Measurements from ENCODE around the gene TRAPPC4.
"Not testable (repeated sequence)": the region's sequence is repeated elsewhere in the genome, so short reads cannot be mapped to it uniquely, and the experiment has no call there.

TRAPPC4 gene

GRCh38 chr11:119030329-119031047 is 11.9 kb downstream of the TRAPPC4 start, which contains the start of gene SLC37A4:
SLC37A4 (minus strand) TSS chr11:119030877.
- DNase-seq (ENCODE audit: low read depth in 3 of 3, low spot score in 1 of 3), result peak; percentile 97 to 100 (median 99)

GRCh38 chr11:119031912-119032280 is 13.3 kb downstream of the TRAPPC4 start:
- DNase-seq (ENCODE audit: low read depth in 3 of 3, low spot score in 1 of 3), result no peak

GRCh38 chr11:119033421-119033820 is 14.9 kb downstream of the TRAPPC4 start:
- not testable (repeated sequence) for DNase-seq (ENCODE audit: low read depth in 3 of 3, low spot score in 1 of 3)

GRCh38 chr11:119034813-119035212 is 16.2 kb downstream of the TRAPPC4 start:
- DNase-seq (ENCODE audit: low read depth in 3 of 3, low spot score in 1 of 3), result no peak

GRCh38 chr11:119038884-119039283 is 20.3 kb downstream of the TRAPPC4 start:
- no peak for DNase-seq (ENCODE audit: low read depth in 3 of 3, low spot score in 1 of 3)

GRCh38 chr11:119039471-119039870 is 20.9 kb downstream of the TRAPPC4 start:
- DNase-seq (ENCODE audit: low read depth in 3 of 3, low spot score in 1 of 3), result not testable (repeated sequence)

GRCh38 chr11:119041821-119042514 is 23.4 kb downstream of the TRAPPC4 start:
- no peak for DNase-seq (ENCODE audit: low read depth in 3 of 3, low spot score in 1 of 3)

GRCh38 chr11:119042927-119043326 is 24.4 kb downstream of the TRAPPC4 start:
- no peak for DNase-seq (ENCODE audit: low read depth in 3 of 3, low spot score in 1 of 3)

- DNase-seq (ENCODE audit: low read depth in 3 of 3, low spot score in 1 of 3), result no peak
Observed at GRCh38 chr11:119044708-119045107, 26.1 kb downstream of the TRAPPC4 start.

- no peak for DNase-seq (ENCODE audit: low read depth in 3 of 3, low spot score in 1 of 3)
Observed at GRCh38 chr11:119046489-119046888, 27.9 kb downstream of the TRAPPC4 start.

- no peak for DNase-seq (ENCODE audit: low read depth in 3 of 3, low spot score in 1 of 3)
Observed at GRCh38 chr11:119047205-119047604, 28.6 kb downstream of the TRAPPC4 start.

GRCh38 chr11:119048644-119049043 is 30.1 kb downstream of the TRAPPC4 start:
- DNase-seq (ENCODE audit: low read depth in 3 of 3, low spot score in 1 of 3), result no peak

GRCh38 chr11:119049081-119049480 is 30.5 kb downstream of the TRAPPC4 start:
- DNase-seq (ENCODE audit: low read depth in 3 of 3, low spot score in 1 of 3), result no peak

- DNase-seq (ENCODE audit: low read depth in 3 of 3, low spot score in 1 of 3), result no peak
Observed at GRCh38 chr11:119051440-119052162, 33.0 kb downstream of the TRAPPC4 start.

GRCh38 chr11:119052163-119052814 is 33.7 kb downstream of the TRAPPC4 start:
- DNase-seq (ENCODE audit: low read depth in 3 of 3, low spot score in 1 of 3), result no peak

GRCh38 chr11:119054418-119054817 is 35.9 kb downstream of the TRAPPC4 start:
- DNase-seq (ENCODE audit: low read depth in 3 of 3, low spot score in 1 of 3), result no peak

- no peak for DNase-seq (ENCODE audit: low read depth in 3 of 3, low spot score in 1 of 3)
Observed at GRCh38 chr11:119055901-119056300, 37.3 kb downstream of the TRAPPC4 start.

GRCh38 chr11:119056421-119056999 is 37.9 kb downstream of the TRAPPC4 start:
- peak in 1 of 3 donors; percentile 18 for DNase-seq (ENCODE audit: low read depth in 3 of 3, low spot score in 1 of 3)

GRCh38 chr11:119057000-119057769 is 38.6 kb downstream of the TRAPPC4 start, which contains the start of gene HYOU1:
HYOU1 (minus strand) TSS chr11:119057205; CDS start chr11:119056160, 1,045 bp downstream.
- peak; percentile 97 to 99 (median 98) for DNase-seq (ENCODE audit: low read depth in 3 of 3, low spot score in 1 of 3)

GRCh38 chr11:119059128-119059527 is 40.6 kb downstream of the TRAPPC4 start:
- not testable (repeated sequence) for DNase-seq (ENCODE audit: low read depth in 3 of 3, low spot score in 1 of 3)
